ENCODE measurements around the gene THAP6. TPM values are rescaled to one million over a fixed set of nuclear protein-coding genes. Genes with fewer than 3 reads are reported as not detected.

THAP6 gene
- polyA plus RNA-seq (2011; rRNA removed) (16.0 and 19.1 TPM in 2 replicates), polyA plus RNA-seq (2017; fragmentation: RNase III; extraction: RNeasy Plus Mini Kit Qiagen cat#74134 plus additional on column Dnase treatment) (8.1 to 9.4 TPM (median 8.5 TPM) in 3 replicates), polyA minus RNA-seq (2011; rRNA and poly(A)+ RNA removed) (8.2 and 9.9 TPM in 2 replicates)
- 3.3 and 3.6 TPM in 2 replicates for polyA plus RNA-seq (2012; cell fraction: cytosol; rRNA removed)
- polyA plus RNA-seq (2012; cell fraction: nucleus; rRNA removed): 2.8 and 3.4 TPM in 2 replicates

DNA sequence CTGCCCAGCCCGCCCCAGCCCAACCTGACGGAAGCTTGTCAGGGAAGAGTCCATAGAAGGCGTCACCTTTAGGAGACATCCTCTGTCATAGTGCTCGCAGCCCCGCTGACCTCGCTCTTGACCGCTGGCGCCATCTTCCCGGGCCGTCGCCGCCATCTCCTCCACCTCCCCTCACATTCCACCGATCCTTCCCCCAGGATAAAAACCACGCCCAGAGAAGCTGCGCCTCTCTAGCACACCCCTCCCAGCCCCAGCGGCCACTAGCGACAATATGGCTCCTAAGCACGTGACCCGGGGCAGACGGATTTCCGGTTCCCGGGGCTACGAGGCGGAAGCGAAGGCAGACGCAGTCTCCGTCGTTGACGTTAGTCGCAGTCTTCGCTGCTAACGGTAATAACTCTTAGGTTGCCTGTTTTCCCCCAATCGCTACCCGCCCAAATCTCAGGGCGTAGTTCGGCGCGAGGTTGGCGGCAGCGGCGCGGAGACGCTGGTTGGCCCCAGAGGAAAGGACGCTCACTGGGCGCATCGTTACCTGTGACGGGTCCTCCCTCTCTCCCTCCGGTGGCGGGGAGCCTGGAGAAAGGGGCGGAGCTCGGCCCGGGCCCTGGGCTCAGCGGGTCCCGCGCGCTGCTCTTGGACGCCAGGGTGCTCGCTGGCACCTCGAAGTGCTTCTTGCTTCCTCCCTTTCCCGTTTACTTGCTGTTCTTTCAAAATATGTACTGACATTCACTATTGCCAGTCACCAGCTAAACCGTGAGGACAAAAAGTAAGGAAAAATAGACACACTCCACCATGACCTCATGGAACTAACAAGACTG is at the start of gene THAP6, which contains the start of gene RCHY1:
TSS of gene THAP6 (plus strand) at position 343 of the 818 bp plus-strand sequence. CDS start 980 bp downstream, outside the sequence.
TSS of gene RCHY1 (minus strand) at position 273 of the 818 bp plus-strand sequence. CDS start at position 156, 117 bp downstream.
- peak within 1 kb of the TSS; percentile 89 for H3K4me2 ChIP-seq
- ATAC-seq: peak; percentile 98
- H3K4me3 ChIP-seq: peak within 1 kb of the TSS; percentile 70
- H3K27ac ChIP-seq: peak within 1 kb of the TSS; percentile 89 to 96
- POLR2A ChIA-PET: interaction anchor here (0.6 to 1.7 kb wide), 9 partner anchors 8 to 1195 kb away, joined by 3 to 5 read pairs (median 3); partner anchors contain the start of genes BTC and CDKL2
- WGBS (ENCODE audit: missing lambda C conversion rate): 1% methylated on average over 21 of the region's 61 CpGs
- no peaks in the 10 kb centered on the region for H3K9me3 ChIP-seq
- DNase-seq (ENCODE audit: low read depth in 1 of 2, low spot score in 1 of 2): peak; percentile 67 to 94
- peaks cover 21% of the 10 kb centered on the region; the same call in 2 of the 3 replicates for H3K4me1 ChIP-seq
- CTCF ChIA-PET: interaction anchor here (0.6 to 1.6 kb wide), 4 partner anchors 10 to 57 kb away, joined by 3 to 6 read pairs (median 4); no protein-coding TSS in a partner anchor
- no peak for FAIRE-seq
- TF ChIP-seq TFCP2L1 (CRISPR knock-in tag; IDR thresholded peaks at IDR 0.05): no peak
- TF ChIP-seq, protein P1, sequence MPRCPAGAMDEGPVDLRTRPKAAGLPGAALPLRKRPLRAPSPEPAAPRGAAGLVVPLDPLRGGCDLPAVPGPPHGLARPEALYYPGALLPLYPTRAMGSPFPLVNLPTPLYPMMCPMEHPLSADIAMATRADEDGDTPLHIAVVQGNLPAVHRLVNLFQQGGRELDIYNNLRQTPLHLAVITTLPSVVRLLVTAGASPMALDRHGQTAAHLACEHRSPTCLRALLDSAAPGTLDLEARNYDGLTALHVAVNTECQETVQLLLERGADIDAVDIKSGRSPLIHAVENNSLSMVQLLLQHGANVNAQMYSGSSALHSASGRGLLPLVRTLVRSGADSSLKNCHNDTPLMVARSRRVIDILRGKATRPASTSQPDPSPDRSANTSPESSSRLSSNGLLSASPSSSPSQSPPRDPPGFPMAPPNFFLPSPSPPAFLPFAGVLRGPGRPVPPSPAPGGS (IDR thresholded peaks at IDR 0.05): peak; percentile 63
- TF ChIP-seq HMGXB4 (CRISPR knock-in tag; IDR thresholded peaks at IDR 0.05; ENCODE audit: borderline replicate concordance): no peak
- TF ChIP-seq KDM5A (IDR thresholded peaks at IDR 0.05): no peak
- no peak for TF ChIP-seq MYC (IDR thresholded peaks at IDR 0.05; ENCODE audit: borderline replicate concordance, low read length)
- no peak for TF ChIP-seq RFX5 (IDR thresholded peaks at IDR 0.05)
- no peak for TF ChIP-seq GATA3 (IDR thresholded peaks at IDR 0.05; ENCODE audit: borderline replicate concordance)
- TF ChIP-seq NR3C1 (IDR thresholded peaks at IDR 0.05): no peak
- TF ChIP-seq RAD21 (conservative IDR thresholded peaks at IDR 0.05 in 1 of 2, IDR thresholded peaks at IDR 0.05 in 1 of 2): no peak
- TF ChIP-seq SMC3 (IDR thresholded peaks at IDR 0.05): no peak
- no peak for TF ChIP-seq EHMT2 (IDR thresholded peaks at IDR 0.05; ENCODE audit: low read depth)
- no peak for TF ChIP-seq ZFP36 (IDR thresholded peaks at IDR 0.05; ENCODE audit: borderline replicate concordance, partially characterized antibody)
- no peak for TF ChIP-seq HDAC2 (IDR thresholded peaks at IDR 0.05)
- no peak for TF ChIP-seq HEYL (CRISPR knock-in tag; IDR thresholded peaks at IDR 0.05)
- TF ChIP-seq, protein P2, sequence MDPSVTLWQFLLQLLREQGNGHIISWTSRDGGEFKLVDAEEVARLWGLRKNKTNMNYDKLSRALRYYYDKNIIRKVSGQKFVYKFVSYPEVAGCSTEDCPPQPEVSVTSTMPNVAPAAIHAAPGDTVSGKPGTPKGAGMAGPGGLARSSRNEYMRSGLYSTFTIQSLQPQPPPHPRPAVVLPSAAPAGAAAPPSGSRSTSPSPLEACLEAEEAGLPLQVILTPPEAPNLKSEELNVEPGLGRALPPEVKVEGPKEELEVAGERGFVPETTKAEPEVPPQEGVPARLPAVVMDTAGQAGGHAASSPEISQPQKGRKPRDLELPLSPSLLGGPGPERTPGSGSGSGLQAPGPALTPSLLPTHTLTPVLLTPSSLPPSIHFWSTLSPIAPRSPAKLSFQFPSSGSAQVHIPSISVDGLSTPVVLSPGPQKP (IDR thresholded peaks at IDR 0.05; ENCODE audit: low read depth, low read length): no peak
- no peak for TF ChIP-seq TP53 (CRISPR knock-in tag; IDR thresholded peaks at IDR 0.05)
- no peak for TF ChIP-seq ZC3H11A (IDR thresholded peaks at IDR 0.05)
- TF ChIP-seq CHD2 (IDR thresholded peaks at IDR 0.05; ENCODE audit: low read length, partially characterized antibody): no peak
- TF ChIP-seq HOXB5 (CRISPR knock-in tag; IDR thresholded peaks at IDR 0.05): no peak
- TF ChIP-seq JUNB (IDR thresholded peaks at IDR 0.05): no peak
- TF ChIP-seq, protein P3, sequence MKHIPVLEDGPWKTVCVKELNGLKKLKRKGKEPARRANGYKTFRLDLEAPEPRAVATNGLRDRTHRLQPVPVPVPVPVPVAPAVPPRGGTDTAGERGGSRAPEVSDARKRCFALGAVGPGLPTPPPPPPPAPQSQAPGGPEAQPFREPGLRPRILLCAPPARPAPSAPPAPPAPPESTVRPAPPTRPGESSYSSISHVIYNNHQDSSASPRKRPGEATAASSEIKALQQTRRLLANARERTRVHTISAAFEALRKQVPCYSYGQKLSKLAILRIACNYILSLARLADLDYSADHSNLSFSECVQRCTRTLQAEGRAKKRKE (CRISPR knock-in tag; IDR thresholded peaks at IDR 0.05; ENCODE audit: low read depth): no peak
- no peak for TF ChIP-seq NFE2L2 (conservative IDR thresholded peaks at IDR 0.05; ENCODE audit: low read length)
- no peak for TF ChIP-seq CBX8 (IDR thresholded peaks at IDR 0.05)
- no peak for TF ChIP-seq KDM1A (IDR thresholded peaks at IDR 0.05; ENCODE audit: low read depth)
- 0 out of 2 replicates have a peak, but pooled peaks have one; percentile 50 for TF ChIP-seq MAZ (IDR thresholded peaks at IDR 0.05; ENCODE audit: borderline replicate concordance, low read depth, low read length)
- TF ChIP-seq, protein P4, sequence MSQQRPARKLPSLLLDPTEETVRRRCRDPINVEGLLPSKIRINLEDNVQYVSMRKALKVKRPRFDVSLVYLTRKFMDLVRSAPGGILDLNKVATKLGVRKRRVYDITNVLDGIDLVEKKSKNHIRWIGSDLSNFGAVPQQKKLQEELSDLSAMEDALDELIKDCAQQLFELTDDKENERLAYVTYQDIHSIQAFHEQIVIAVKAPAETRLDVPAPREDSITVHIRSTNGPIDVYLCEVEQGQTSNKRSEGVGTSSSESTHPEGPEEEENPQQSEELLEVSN (IDR thresholded peaks at IDR 0.05; ENCODE audit: borderline replicate concordance, low read depth): no peak
- no peak for TF ChIP-seq CEBPB (IDR thresholded peaks at IDR 0.05)
- TF ChIP-seq, protein P5, sequence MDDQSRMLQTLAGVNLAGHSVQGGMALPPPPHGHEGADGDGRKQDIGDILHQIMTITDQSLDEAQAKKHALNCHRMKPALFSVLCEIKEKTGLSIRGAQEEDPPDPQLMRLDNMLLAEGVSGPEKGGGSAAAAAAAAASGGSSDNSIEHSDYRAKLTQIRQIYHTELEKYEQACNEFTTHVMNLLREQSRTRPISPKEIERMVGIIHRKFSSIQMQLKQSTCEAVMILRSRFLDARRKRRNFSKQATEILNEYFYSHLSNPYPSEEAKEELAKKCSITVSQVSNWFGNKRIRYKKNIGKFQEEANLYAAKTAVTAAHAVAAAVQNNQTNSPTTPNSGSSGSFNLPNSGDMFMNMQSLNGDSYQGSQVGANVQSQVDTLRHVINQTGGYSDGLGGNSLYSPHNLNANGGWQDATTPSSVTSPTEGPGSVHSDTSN (IDR thresholded peaks at IDR 0.05): no peak
- no peak for TF ChIP-seq CBX2 (IDR thresholded peaks at IDR 0.05; ENCODE audit: borderline replicate concordance, low read depth)
- peak; percentile 51; the same call in 1 of the 2 replicates for TF ChIP-seq BHLHE40 (IDR thresholded peaks at IDR 0.05; ENCODE audit: low read depth, low read length)
- TF ChIP-seq CTCF (IDR thresholded peaks at IDR 0.05): no peak

All from A549 (cell line).